ENCODE measurements around the gene NAV2.

The NAV2 gene

DNA sequence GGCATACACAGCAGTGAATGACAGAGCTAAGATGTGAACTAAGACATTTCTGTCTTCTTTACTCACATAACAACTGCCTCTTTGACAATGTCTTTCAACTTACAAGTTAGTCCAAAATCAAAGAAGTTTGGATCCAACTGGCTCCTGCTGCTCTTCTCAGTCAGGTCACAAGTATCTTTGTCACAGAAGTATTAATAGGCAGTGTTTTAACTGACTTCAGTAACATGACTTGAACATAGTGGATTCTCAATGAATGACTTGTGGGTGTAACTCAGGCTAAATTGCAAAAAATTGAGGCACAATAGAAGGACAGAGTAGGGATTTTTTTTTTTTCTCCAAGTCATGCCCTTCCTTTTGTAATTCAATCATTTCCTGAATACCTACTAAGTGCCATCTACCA is 425.0 kb downstream of the NAV2 start:
- DNase-seq = no peak

DNA sequence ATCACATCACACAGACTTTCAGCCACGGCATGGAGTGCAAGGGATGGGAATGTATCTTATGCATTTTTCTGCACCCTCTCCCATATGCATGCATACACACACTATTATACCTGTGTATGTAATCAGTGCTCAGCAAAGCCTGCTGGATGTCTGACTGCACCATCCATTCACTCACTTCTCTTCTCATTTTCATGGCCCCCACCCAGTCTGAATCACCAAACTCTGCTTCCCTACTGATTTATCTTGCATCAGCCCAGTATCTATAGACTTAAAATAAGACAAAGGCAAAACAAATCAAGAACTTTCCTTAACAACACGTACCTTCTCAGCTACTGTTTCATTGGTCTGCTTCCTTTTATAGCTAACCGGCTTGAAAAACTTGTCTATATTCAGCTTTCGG is 426.1 kb downstream of the NAV2 start:
- DNase-seq = no peak

DNA sequence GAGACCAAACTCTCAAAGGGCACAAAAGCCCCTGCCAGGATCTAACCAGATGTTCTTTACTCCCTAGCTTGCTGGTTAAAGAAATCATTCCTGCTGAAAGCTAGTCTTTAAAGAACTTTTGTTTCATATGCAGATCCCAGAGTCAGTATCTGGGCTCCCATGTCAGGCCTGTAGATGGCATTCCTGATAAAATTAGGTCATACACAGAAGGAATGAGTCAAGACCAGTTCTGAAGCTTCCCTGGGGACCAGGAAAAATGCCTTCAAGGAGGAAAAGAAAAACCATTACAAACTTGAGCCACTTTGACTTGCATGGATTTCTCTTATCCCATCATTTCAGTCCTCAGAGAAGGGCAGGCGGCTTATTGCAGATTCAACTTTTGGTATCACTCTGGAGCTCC is 441.7 kb downstream of the NAV2 start:
- DNase-seq = no peak

DNA sequence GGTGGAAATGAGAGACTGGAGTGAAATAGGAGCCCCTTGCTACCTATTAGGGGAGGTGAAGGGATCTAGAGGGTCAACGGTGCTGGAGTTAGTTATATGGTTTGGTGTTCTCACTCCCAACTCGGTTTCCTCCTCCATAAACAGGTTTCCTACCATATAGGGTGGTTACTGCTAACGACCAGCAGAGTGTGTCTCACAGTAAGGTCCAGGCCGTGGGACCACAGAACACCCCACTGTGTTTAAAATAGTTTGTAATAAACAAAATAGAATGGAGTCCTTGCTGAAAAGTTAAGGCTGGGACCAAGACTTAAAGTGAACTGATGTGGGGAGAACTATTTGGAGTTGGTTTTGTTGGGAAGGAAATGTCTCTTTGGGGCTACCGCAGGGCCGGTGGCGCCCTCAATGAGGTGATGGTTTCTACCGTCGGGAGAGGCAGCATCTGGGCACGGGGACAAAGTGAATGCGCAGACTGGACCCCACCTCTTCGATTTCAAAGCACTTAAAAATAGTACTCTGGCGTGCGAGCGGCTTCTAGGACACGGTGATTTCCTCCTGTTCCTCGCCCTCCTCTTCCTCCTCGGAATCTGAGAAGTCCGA is 443.1 kb downstream of the NAV2 start:
- no peak for DNase-seq

DNA sequence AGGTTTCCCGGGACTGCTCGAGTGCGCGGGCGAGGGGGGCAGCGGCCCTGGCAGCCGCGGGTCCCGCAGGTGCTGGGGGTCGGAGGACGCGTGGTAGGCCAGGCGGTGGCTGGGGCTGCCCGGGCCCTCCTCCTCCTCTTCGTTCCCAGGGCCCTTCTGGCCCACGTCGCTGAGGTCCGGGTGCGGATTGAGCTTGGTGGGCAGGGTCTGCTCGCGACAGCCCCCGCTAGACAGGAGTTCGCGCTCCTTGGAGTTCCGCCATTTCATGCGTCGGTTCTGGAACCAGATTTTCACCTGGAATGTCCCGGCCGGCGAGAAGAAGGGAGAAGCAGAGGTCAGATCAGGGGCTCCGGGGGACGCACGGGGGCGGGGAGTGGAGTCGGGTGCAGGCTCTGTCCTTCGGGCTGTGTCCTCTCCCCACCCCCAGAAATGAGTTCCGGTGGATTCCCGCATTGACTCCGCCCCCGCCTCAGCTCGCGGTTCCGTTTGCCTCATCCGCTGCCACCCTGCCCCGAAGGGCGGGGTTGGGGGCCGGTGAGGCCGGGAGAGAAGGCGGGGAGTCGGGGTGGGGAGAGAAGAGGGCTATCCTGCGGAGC is 443.7 kb downstream of the NAV2 start:
- no peak for DNase-seq

DNA sequence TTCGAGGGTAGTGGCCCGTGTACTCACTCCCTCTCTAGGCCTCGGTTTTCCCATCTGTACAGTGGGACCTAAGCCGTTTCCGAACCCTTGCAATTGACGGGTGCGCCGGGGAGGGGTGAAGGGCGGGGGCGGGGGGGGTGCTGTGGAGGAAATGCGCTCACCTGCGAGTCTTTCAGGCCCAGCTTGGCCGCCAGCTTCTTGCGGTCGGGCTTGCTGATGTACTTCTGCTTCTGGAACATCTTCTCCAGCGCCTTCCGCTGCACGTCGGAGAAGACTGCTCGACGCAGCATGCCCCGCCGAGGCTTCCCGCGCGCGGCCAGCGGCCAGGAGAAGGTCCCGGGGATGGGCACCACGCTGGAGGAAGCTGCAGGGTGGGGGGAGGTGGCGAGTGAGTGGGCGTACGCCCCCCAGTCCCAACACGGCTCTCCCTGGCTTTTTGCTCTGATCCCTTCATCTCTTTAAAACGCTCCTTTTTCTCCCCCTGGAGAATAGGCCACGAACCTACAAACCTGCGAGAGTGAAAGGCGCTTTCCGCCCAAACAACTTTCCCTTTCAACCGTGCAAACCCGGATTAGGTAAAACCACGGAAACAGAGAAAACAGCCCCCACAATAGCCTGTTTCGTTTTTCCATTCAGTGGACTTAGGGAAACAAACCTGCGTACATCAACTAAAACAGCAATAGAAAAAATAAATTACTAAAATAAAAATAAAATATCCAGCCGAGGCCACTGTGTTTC is 444.4 kb downstream of the NAV2 start:
- DNase-seq = no peak

DNA sequence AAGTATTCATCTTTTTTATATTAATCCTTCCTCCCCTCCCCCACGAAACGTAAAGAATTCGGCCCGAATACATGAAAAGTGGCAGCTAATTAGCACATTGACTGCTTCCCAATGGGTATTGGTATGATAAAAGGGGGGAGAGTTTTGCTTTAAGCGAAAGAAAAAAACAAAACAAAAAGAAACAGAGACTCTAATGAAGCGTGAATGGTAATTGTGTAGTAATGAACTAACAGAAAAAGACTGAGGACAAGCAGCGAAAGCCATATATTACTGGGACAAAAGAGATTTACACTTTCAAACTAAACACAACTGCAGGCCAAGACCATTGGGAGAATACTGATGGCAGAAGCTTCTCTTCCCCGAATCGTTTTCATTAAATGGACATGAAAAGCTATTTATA is 445.1 kb downstream of the NAV2 start:
- DNase-seq = no peak

DNA sequence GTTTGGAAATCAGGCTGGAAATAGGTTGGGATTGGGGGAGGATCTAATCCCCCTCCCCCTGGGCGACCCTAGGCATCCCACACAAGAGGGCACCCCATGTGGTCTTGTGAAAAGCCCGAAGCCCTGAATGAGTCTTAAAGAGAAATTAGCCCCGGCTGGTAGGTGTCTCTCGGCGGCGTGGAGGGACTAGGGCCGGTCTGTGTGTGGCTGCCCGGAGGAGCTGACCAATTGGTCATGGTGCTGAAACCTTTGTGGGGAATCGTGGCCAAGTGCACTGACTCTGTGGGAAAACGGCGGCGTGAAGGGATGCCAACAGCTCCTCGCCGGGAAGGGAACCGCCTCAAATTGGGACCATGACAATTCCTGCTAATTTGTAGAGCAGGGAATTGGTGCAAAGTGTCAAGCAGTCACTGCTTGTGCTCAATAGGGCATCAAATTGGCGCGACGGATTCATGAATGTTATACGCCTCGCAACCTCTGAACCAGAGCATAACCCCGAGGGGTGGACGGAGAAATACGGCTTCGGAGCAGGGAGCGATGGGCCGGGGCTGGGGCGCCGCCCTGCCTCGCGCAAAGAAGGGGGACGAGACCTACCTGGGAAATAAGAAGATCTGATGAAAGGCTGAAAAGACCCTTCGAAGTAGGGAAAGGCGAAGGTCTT is 446.1 kb downstream of the NAV2 start:
- no peak for DNase-seq

DNA sequence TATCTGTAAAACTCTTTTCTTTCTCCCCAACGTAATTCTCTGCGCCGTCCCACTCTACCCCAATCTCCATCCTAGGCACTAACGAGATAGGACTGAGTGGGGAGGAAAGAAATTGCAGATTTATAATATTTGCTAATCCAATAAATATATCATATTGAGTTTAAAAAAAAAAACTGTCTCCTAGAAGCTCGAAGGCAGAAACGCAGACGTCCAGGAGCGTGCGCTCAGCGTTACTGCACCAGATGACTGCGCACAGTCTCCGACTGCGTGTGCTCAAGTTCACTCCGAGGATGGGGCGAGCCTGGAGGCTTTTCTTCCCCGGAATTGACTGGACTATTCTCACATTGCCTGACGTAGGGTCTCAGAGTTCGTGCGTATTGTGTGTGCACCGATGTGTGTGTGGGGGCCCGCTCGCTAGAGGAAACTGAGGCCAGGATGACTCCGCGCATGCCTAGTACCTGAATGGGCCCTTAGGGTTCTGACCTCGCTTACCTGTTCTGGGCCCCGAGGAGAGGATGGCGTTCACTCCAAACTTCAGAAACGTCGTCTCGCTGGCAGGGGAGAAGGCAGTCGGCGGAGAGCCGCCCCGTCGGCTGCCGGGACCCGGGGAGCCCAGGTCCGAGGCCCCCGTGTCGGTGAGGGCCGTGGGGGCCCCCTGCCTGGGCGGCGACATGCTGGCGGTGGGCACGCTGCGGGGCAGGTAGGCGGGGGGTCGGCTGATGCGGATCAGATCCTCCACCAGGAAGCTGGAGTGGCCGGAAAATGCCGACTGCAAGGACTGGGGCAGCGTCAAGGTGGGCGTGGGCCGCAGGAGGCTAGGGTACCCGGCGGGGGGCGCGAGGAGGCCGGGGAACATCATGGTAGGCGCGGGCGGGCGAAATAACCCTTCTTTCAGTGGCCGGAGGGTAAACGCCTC is 447.1 kb downstream of the NAV2 start:
- DNase-seq = no peak

DNA sequence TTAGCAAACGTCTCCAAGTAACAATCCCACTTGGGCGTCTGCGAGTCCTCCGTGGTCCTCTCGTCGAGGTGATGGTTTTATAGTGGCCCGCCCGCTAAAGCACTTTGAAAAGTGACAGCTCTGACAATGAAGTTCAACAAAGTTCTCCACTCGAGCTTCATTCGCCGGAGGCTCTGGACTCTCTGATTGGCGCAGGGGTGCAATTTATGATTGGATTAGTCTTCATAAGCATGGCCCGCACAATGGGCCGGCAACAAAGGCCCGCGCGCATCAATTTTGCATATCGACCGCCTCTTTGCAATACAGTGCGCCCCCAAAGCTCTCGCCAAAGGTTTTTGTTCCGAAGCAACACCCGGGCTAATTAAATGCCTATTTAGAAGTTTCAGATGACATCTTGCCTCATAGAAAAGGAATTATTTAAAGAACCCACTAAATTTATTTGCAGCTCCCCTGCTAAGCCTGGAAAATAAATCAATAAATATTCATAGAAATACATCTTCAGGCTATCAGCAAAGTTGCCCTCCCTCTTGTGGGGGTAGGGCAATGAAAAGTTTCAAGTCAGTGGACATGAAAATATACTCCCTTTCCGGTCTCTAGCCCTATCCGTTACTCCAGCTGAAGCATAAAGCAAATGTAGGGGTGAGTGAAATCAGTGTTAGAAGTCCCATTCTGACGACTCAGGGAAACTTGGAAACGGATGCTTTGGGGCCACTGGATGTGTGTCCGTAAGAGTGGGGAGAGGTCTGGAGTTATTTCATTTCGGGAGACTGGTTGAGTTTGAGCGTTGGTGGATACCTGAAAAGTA is 448.0 kb downstream of the NAV2 start, which contains the start of gene DBX1:
Gene DBX1, minus strand, starts transcription at position 51 of the 805 bp plus-strand sequence. CDS start 151 bp downstream, outside the sequence.
- DNase-seq = no peak

DNA sequence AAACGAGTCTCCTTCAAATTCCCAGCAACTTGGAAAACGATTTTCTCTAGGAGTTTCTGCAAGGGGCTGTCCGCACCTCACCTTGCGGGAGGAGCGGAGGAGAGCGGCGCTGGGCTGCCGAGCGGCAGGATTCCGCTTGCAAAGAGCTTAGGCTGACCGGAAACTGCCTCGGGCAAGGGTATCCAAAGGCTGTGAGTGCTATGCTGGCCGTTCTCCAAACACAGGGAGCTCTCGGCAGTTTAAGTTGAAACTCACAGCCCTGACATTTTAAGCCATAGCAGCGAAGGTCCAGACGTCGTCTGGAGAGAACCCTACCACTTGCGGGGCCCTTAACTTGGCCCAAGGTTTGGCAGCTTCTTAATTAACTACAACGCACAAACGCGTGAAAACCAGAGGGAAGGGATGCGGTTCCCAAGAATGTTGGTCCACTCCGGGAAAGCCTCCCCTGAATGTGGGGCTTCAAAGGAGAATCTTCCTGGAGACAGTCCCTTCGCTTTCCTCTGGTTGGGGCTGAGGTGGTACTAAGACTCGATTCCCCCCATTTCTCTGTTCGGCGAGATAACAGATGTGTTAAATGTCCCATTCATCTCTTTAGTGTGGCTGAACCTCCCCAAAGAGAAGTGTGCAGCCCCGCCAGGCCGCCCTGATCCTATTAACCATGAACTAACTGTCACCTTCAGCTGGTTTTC is 448.7 kb downstream of the NAV2 start:
- no peak for DNase-seq

DNA sequence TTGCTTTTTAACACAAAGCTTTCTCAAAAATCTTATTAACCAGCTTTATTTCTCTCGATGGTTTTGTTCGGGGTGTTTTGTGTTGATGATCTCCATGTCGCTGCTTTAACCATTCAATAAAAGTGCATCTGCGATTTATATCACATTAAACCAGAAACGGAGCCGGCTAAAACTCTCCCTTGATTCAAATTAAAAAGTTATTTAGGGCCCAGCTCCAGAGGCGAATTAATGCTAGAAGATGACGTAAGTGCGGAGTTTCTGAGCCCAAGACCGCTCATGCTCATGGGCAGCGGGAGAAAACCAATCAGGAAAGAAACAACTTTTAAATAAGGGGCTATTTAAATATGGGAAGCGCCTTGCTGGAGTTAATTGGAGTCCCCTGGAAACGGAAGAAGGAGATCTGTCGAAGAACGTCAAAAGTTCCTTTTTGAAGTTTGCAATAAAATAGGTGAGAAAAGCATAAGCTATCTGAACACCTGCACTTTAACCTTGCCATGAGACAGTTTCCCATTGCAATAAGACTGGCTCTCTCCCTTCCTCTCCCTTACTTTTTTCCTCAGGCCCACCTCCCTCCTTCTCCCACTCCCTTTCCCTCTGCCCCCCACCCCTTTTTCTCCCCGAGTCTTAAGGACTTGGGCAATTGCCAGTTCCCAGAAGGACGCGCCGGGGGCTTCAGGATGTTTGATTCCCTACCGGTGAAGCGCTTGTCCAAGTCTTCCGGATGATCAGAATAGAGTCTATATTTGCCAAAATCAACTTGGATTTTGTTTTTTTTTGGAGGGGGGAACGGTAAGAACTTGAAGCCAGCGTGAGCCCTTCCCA is 449.5 kb downstream of the NAV2 start:
- DNase-seq = no peak

DNA sequence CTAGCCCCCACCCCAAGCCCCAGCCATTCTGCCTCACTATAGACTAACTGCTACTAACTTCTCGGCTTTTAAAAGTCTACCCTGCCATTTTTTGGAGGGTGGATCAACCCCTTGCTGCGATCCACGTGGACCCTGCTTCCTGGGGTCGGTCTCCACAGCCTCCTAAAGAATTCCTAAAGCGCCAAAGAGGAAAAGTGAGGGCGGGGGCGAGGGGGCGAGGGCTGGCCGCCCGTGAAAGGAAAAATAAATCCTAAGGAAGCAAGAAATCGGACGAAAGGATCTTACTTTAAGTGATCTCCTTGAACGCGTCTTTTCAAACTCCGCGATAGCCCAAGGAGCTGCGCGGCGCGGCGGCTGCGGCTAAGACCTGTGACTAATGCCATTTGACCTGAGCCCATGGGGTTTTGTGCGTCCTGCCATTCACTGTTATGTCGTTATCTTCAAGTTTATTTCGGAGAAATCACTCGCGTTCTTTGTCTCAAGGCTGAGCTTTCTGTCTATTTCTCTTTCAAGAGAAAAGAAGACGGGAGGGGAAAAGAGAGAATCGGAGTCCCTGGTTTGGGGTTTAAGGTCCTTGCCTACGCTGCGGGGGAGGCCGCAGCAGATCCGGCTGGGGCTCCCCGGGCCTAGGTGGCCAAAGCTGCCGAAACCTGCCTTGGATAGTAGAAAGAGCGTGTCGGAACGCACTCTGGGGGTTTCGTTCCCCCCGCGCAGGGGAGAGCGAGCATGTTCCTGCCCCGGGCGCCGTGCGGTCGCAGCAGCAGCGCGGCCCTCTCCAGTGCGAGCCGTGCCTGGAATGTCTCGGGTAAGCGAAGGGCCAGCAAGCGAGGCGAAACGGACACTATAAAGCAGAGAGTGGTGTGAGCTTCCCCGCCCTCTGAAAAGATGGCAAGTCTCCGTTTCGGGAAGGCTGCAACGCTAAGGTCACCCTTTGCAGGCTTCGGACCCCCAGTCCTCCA is 450.5 kb downstream of the NAV2 start:
- DNase-seq = no peak

DNA sequence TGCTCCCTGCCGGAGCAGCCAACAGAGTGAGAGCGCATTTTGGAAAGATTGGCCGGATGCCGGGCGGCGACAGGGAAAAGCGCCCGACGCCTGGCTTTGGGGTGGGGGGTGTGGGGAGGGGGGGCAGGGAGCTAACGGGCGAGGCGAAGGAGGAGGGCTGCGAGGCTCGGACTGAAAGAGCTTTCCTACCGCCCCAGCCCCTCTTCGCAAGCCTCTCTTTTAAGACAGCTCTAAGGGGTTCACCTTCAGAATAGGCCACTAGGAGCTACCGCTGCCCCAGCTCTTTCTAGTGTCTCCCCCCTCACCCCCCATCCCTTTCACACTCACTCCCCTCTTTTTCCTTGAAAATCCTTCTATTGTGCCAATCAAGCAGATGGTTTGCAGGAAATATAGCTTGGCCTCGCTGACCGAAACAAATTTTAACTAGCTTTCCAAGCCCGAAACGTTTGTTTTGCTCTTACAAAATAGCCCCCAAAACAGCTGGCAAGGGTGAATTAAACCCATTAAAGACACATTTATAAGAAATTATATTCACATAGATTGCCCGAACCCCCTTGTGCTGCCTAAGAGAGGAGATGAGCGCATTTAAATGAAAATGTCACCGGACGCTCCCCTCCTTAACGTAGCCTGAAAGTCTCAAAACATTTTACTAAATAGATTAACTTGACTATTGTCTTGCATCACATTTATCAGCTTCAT is 451.3 kb downstream of the NAV2 start:
- DNase-seq = no peak

Measured in DMS 273 treated with DMSO at 0.1 percent for 48 hours (cell line).